CD4-positive, alpha-beta T cell treated with Interleukin-4 for 4 hours (primary cell): ENCODE data around the gene PRPF8.

Experiments
- DNase-seq: peaks from one replicate; pipeline ENCODE4 v3.0.0-alpha.2; 2020

Gene PRPF8

GRCh38 chr17:1624650-1625049, 60.0 kb downstream of the PRPF8 start:
- DNase-seq: no peak

- DNase-seq: no peak
Measured at GRCh38 chr17:1623057-1623630, 61.5 kb downstream of the PRPF8 start.

- DNase-seq: no peak
Measured at GRCh38 chr17:1621273-1621954, 63.3 kb downstream of the PRPF8 start.

- no peak for DNase-seq
Measured at GRCh38 chr17:1620486-1620885, 64.2 kb downstream of the PRPF8 start.

- no peak for DNase-seq
Measured at GRCh38 chr17:1617620-1618174, 67.0 kb downstream of the PRPF8 start.

GRCh38 chr17:1616101-1616500, 68.6 kb downstream of the PRPF8 start:
- no peak for DNase-seq

GRCh38 chr17:1612400-1612799, 72.3 kb downstream of the PRPF8 start:
- DNase-seq: no peak

- no peak for DNase-seq
Measured at GRCh38 chr17:1611715-1612114, 73.0 kb downstream of the PRPF8 start.

GRCh38 chr17:1608676-1609075, 76.0 kb downstream of the PRPF8 start:
- no peak for DNase-seq

- no peak for DNase-seq
Measured at GRCh38 chr17:1607971-1608320, 76.7 kb downstream of the PRPF8 start.

GRCh38 chr17:1606352-1606985, 78.2 kb downstream of the PRPF8 start:
- no peak for DNase-seq

GRCh38 chr17:1605681-1606351, 78.9 kb downstream of the PRPF8 start:
- DNase-seq: no peak

GRCh38 chr17:1604831-1605528, 79.7 kb downstream of the PRPF8 start:
- DNase-seq: no peak

- DNase-seq: no peak
Measured at GRCh38 chr17:1601571-1601970, 83.1 kb downstream of the PRPF8 start.
